Central memory CD8-positive, alpha-beta T cell (primary cell): ENCODE results near the gene MRPL32.

Source experiments
- ATAC-seq: fragments of 150-1000 bp; cut with Tn5 transposase; replicated peaks from 2 replicates; pipeline ENCODE4 v1.10.0; 2022; ENCODE audit warnings: mild to moderate bottlenecking, moderate FRiP score, moderate number of reproducible peaks; ENCODE audit not compliant: poor library complexity, severe bottlenecking; ENCODE audit errors: extremely low read depth
- DNase-seq, 2 donors: peaks; one replicate each; pipeline ENCODE4 v3.0.0; 2021; ENCODE audit warnings: low spot score in 2 of 2
- H3K27ac Mint-ChIP-seq: one replicate; pipeline ENCODE4 v1.8.0; 2022; ENCODE audit warnings: low read depth, mild to moderate bottlenecking, moderate library complexity, mixed read lengths
- H3K27me3 Mint-ChIP-seq: one replicate; pipeline ENCODE4 v1.8.0; 2022; ENCODE audit warnings: mixed read lengths
- H3K36me3 Mint-ChIP-seq: one replicate; pipeline ENCODE4 v1.8.0; 2022; ENCODE audit warnings: mild to moderate bottlenecking, moderate library complexity, mixed read lengths; ENCODE audit not compliant: insufficient read depth
- H3K4me1 Mint-ChIP-seq: one replicate; pipeline ENCODE4 v1.8.0; 2022; ENCODE audit warnings: mixed read lengths
- H3K4me3 Mint-ChIP-seq: one replicate; pipeline ENCODE4 v1.8.0; 2022; ENCODE audit warnings: mild to moderate bottlenecking, moderate library complexity, mixed read lengths
- H3K9me3 Mint-ChIP-seq: one replicate; pipeline ENCODE4 v1.8.0; 2022; ENCODE audit warnings: mixed read lengths

The MRPL32 gene

DNA sequence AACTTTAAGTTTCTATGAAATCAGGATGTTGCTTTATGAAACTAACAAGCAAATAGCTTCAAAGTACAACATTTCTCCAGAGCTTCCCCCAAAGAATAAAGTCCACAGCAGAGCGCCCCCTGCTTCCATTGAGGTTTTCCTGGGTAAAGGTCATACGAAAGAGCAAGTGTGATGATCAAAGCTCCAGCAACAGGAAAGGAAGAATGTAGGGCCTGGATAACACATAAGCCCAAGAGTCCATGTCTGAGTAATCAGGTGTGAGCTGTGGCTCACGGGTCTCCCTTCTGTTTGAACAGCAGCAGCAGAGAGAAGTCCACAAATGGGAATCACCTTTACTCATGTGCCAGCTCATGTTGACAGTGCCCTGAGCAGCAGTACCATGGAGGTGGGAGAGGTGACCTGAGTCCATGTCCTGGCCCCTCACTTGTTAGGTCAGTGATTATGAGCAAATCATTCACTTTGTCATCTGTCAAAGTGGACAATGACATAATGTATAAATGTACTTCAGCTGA, 50.5 kb downstream of the MRPL32 start:
- H3K27me3 Mint-ChIP-seq = peaks cover 45% of the 10 kb centered on the region
- no peak overlapping the region for H3K27ac Mint-ChIP-seq
- peaks cover 5% of the 10 kb centered on the region for H3K9me3 Mint-ChIP-seq
- ATAC-seq = no peak
- DNase-seq = no peak
- H3K4me1 Mint-ChIP-seq = no peaks in the 10 kb centered on the region
- H3K4me3 Mint-ChIP-seq = no peak overlapping the region
- H3K36me3 Mint-ChIP-seq = no peaks in the 10 kb centered on the region

- H3K9me3 Mint-ChIP-seq = peaks cover 5% of the 10 kb centered on the region
- H3K4me1 Mint-ChIP-seq = no peaks in the 10 kb centered on the region
- H3K27ac Mint-ChIP-seq = no peak overlapping the region
- DNase-seq (no peak), ATAC-seq (no peak)
- H3K4me3 Mint-ChIP-seq = no peak overlapping the region
- no peaks in the 10 kb centered on the region for H3K36me3 Mint-ChIP-seq
- peaks cover 55% of the 10 kb centered on the region for H3K27me3 Mint-ChIP-seq
Measured at GRCh38 chr7:42984137-42984536, 52.0 kb downstream of the MRPL32 start.

DNA sequence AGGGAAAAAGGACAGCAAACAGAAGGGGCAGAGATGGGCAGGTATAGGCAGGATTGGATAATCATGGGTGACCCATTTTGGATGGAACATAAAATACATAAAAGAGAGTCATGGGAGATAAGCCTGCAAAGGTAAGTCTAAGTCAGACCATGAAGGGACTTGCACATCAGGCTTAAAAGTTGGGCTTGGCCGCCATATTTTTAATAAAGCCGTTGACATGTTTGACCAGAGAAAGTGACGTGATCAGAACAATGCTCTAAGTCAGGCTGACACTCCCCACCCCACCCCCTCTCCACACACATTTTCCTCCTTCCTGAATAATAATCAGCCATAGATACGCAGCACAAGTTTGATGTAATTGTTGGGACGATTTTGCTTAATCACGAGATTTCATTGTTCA, 54.0 kb downstream of the MRPL32 start:
- Mint-ChIP-seq H3K36me3 (no peaks in the 10 kb centered on the region), H3K4me3 (no peak overlapping the region), H3K27me3 (peaks cover 41% of the 10 kb centered on the region), H3K9me3 (peaks cover 5% of the 10 kb centered on the region), H3K27ac (no peak overlapping the region), H3K4me1 (no peaks in the 10 kb centered on the region)
- DNase-seq (no peak), ATAC-seq (no peak)

GRCh38 chr7:42986781-42987248, 54.6 kb downstream of the MRPL32 start:
- H3K4me1 Mint-ChIP-seq = no peaks in the 10 kb centered on the region
- no peak for DNase-seq
- H3K9me3 Mint-ChIP-seq = peaks cover 5% of the 10 kb centered on the region
- H3K27me3 Mint-ChIP-seq = peaks cover 46% of the 10 kb centered on the region
- no peaks in the 10 kb centered on the region for H3K36me3 Mint-ChIP-seq
- ATAC-seq = no peak
- H3K4me3 Mint-ChIP-seq = no peak overlapping the region
- H3K27ac Mint-ChIP-seq = no peak overlapping the region
